ENCODE results near the gene DNMT3B. TPM values are rescaled to one million over a fixed set of nuclear protein-coding genes. Genes with fewer than 3 reads are reported as not detected.

Gene DNMT3B
- total and polyA plus RNA-seq, 12 donors = 0.12 to 2.0 (median 0.87) TPM; not detected in 1

DNA sequence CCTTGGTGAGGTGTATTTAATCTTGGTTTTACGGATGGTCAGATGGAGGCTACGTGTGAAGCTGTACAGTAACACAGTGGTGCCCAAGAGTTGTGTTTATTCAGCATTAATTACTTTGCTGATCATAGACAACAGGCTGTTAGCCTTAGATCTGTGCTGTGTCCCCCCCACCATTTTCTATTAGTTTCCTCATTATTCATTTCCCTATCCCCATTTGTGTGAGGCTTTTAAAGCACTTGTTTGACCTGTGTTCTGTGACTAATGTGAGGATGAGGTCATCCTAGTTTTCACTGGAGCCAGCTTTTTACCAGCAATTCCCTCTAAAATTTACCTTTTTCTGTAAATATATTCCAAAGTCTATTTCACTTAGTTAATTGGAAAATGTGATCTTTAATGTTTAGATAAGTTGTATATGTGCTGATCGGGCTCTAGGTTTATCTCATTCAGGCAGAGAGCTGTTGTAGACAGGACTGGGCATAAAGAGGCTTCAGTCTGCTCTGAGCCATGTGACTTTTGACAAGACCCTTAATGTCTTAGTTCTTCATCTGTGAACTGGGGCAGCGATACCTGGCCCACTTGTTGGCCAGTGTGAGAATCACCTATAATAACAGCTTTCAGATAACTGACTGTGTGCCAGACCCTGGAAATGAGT lies 66.0 kb downstream of the DNMT3B start:
- no peak for DNase-seq
- Histone ChIP-seq H3K27me3 (no peaks in the 10 kb centered on the region), H3K4me3 (no peak overlapping the region), H3K27ac (peak overlapping the region in 1 of 5 donors; percentile 42), H3K4me1 (replicated peaks in 1 of 2) (peaks cover 12 to 31% of the 10 kb centered on the region in 2 donors), H3K9me3 (replicated peaks in 1 of 3) (no peaks in the 10 kb centered on the region), H3K36me3 (replicated peaks in 1 of 2) (peaks cover 0 to 27% of the 10 kb centered on the region in 2 donors)
- TF ChIP-seq POLR2A (IDR thresholded peaks at IDR 0.05) = no peak
- TF ChIP-seq, protein P1, sequence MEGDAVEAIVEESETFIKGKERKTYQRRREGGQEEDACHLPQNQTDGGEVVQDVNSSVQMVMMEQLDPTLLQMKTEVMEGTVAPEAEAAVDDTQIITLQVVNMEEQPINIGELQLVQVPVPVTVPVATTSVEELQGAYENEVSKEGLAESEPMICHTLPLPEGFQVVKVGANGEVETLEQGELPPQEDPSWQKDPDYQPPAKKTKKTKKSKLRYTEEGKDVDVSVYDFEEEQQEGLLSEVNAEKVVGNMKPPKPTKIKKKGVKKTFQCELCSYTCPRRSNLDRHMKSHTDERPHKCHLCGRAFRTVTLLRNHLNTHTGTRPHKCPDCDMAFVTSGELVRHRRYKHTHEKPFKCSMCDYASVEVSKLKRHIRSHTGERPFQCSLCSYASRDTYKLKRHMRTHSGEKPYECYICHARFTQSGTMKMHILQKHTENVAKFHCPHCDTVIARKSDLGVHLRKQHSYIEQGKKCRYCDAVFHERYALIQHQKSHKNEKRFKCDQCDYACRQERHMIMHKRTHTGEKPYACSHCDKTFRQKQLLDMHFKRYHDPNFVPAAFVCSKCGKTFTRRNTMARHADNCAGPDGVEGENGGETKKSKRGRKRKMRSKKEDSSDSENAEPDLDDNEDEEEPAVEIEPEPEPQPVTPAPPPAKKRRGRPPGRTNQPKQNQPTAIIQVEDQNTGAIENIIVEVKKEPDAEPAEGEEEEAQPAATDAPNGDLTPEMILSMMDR (IDR thresholded peaks at IDR 0.05) = no peak
- intact Hi-C loops (cut with DNase I) = no loop called here
- 90 to 95% (median 92%) methylated on average over 4 of the region's 4 CpGs for WGBS, 4 donors

DNA sequence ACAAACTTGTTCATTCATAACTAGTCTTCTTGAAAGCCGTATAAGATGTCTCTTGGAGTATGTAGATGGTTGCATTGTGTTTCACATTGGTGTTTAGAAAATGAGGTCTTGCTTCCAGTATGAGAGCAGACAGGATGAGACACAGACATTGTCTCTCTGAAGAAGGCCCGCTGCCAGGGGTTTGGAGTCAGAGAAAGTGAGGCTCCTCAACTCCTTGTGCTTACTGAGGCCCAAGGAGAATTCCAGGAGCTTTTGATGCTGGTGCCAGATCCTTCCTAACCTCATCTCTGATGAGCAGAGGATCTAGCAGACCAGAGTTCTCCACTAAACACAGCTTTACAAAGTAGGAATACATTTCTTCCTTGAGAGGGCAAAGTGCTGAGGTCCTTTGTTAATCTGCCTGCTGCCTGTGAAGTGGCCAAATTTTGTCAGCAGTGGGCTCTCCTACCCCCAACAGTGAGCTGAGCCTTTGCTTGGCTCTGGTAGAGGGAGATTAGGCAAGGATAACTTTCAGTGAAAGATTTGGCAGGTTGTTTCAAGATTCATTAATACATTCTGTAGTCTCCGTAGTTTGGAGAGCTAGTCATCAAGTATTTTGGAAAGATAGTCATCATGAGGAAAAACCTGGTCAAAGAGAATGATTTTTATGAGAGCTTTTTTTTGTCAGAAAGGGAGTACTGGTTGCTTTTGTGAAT lies 67.3 kb downstream of the DNMT3B start:
- Histone ChIP-seq H3K36me3 (replicated peaks in 1 of 2) (peaks cover 0 to 35% of the 10 kb centered on the region in 2 donors), H3K9me3 (replicated peaks in 1 of 3) (no peaks in the 10 kb centered on the region), H3K4me1 (replicated peaks in 1 of 2) (peaks cover 12 to 22% of the 10 kb centered on the region in 2 donors), H3K27ac (peak overlapping the region in 3 of 5 donors; percentile 39 to 60 (median 44)), H3K27me3 (no peaks in the 10 kb centered on the region), H3K4me3 (no peak overlapping the region)
- no peak for DNase-seq
- TF ChIP-seq, protein P1 (IDR thresholded peaks at IDR 0.05) = no peak
- TF ChIP-seq POLR2A (IDR thresholded peaks at IDR 0.05) = no peak
- WGBS, 4 donors = 75 to 82% (median 81%) methylated on average over 3 of the region's 3 CpGs
- intact Hi-C loops (cut with DNase I) = no loop called here

DNA sequence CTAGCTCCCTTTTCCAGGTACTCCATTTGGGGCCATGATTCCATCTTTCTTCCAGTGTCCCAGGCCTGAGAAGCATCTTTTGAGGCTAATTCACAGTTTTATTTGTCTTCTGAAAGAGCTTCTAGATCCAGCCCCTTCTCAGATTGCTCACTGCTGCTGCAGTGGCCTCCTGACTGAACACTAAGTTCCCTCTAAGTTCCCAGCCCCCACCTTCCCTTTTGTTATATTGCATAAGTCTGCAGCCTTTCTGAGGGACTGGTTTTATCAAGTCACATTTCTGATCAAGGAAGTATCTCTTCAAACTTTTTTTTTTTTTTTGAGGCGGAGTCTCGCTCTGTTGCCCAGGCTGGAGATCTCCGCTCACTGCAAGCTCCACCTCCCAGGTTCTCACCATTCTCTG lies 68.3 kb downstream of the DNMT3B start:
- Histone ChIP-seq H3K9me3 (replicated peaks in 1 of 3) (no peaks in the 10 kb centered on the region), H3K36me3 (replicated peaks in 1 of 2) (peaks cover 0 to 42% of the 10 kb centered on the region in 2 donors), H3K4me1 (replicated peaks in 1 of 2) (peaks cover 12 to 22% of the 10 kb centered on the region in 2 donors), H3K4me3 (no peak overlapping the region), H3K27ac (peak overlapping the region in 3 of 5 donors; percentile 39 to 60 (median 44)), H3K27me3 (no peaks in the 10 kb centered on the region)
- TF ChIP-seq, protein P1 (IDR thresholded peaks at IDR 0.05) = no peak
- TF ChIP-seq POLR2A (IDR thresholded peaks at IDR 0.05) = no peak
- intact Hi-C loops (cut with DNase I) = no loop called here
- 72 to 85% (median 77%) methylated on average over 3 of the region's 3 CpGs for WGBS, 4 donors
- DNase-seq = peak; percentile 38 to 72 (median 60)

DNA sequence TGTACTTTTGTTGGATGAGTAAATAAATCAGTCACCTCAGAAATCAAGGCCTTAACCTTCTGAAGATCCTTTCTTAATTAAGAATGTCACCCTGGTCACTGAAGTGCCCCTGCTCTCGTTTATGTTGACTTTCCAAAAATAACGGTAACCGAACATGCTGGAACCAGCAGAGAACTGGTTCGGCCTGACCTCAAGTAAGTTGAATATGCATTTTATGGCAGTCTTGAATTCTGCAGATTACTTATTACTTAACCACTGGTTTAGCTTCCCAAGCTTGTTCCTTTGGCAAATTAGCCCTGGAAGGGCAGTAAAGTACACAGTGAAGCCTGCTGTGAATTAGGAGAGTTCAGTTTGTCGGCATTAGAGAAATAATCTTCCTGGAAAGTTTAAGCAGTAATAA lies 69.8 kb downstream of the DNMT3B start:
- intact Hi-C loops (cut with DNase I) = no loop called here
- no peak for DNase-seq
- H3K27ac ChIP-seq = no peak overlapping the region
- WGBS, 4 donors = 78 to 83% (median 80%) methylated on average over 5 of the region's 5 CpGs
- no peaks in the 10 kb centered on the region for H3K9me3 ChIP-seq (replicated peaks in 1 of 3)
- TF ChIP-seq, protein P1 (IDR thresholded peaks at IDR 0.05) = no peak
- TF ChIP-seq POLR2A (IDR thresholded peaks at IDR 0.05) = no peak
- H3K36me3 ChIP-seq (replicated peaks in 1 of 2) = peaks cover 0 to 43% of the 10 kb centered on the region in 2 donors
- peaks cover 12 to 22% of the 10 kb centered on the region in 2 donors for H3K4me1 ChIP-seq (replicated peaks in 1 of 2)
- no peaks in the 10 kb centered on the region for H3K27me3 ChIP-seq
- H3K4me3 ChIP-seq = no peak overlapping the region

All from adrenal gland (tissue), 12 donors.